Activated CD4-positive, alpha-beta T cell treated with anti-CD3 and anti-CD28 coated beads for 36 hours (primary cell): ENCODE results near the gene TSHZ2. TPM values are rescaled to one million over a fixed set of nuclear protein-coding genes. Genes with fewer than 3 reads are reported as not detected.
"Not testable (repeated sequence)": the region's sequence is repeated elsewhere in the genome, so short reads cannot be mapped to it uniquely, and the experiment has no call there.

Source experiments
- ATAC-seq: fragments of 200-7000 bp; cut with Tn5 transposase; one replicate; pipeline ENCODE4 v1.10.0; 2021; ENCODE audit warnings: mild to moderate bottlenecking, moderate library complexity
- CTCF ChIA-PET: fragments of 350-600 bp; sonication (Branson Sonifier 250); formaldehyde crosslinking; loops from one replicate; lab custom pipeline; 2021; ENCODE audit warnings: antibody characterized with exemption; lab: Charles Lee
- POLR2A ChIA-PET: fragments of 350-600 bp; sonication (Branson Sonifier 250); formaldehyde crosslinking; loops from one replicate; lab custom pipeline; 2021; ENCODE audit warnings: antibody characterized with exemption, inconsistent platforms; lab: Charles Lee
- DNase-seq: peaks from one replicate; pipeline ENCODE4 v3.0.0-alpha.2; 2020
- H3K27ac Mint-ChIP-seq: one replicate; pipeline ENCODE4 v1.8.0; 2021; ENCODE audit warnings: mixed read lengths
- H3K27me3 Mint-ChIP-seq: one replicate; pipeline ENCODE4 v1.8.0; 2021; ENCODE audit warnings: mixed read lengths
- H3K36me3 Mint-ChIP-seq: one replicate; pipeline ENCODE4 v1.8.0; 2021; ENCODE audit warnings: low read depth, mixed read lengths
- H3K4me1 Mint-ChIP-seq: one replicate; pipeline ENCODE4 v1.8.0; 2021; ENCODE audit warnings: mixed read lengths
- H3K4me3 Mint-ChIP-seq: one replicate; pipeline ENCODE4 v1.8.0; 2021; ENCODE audit warnings: mild to moderate bottlenecking, moderate library complexity, mixed read lengths
- H3K9me3 Mint-ChIP-seq: one replicate; pipeline ENCODE4 v1.8.0; 2021; ENCODE audit warnings: low read depth, mixed read lengths
- intact Hi-C, 2 experiments: fragments of 100-400 bp; cut with DNase I in 1 of 2; cut with micrococcal nuclease in 1 of 2; formaldehyde crosslinking; loops; one replicate each; pipeline versions ENCODE4 v1.14.2 to v1.15.1; 2022 to 2024; cut with DNase I, micrococcal nuclease
- total RNA-seq, 2 experiments: library from RNA; stranded (reverse); gene quantifications; one replicate each; pipeline ENCODE4 v1.2.3, GENCODE V29; 2021

TSHZ2 gene
- total RNA-seq, 2 experiments from 2014 or later: 25.9 to 43.6 TPM

DNA sequence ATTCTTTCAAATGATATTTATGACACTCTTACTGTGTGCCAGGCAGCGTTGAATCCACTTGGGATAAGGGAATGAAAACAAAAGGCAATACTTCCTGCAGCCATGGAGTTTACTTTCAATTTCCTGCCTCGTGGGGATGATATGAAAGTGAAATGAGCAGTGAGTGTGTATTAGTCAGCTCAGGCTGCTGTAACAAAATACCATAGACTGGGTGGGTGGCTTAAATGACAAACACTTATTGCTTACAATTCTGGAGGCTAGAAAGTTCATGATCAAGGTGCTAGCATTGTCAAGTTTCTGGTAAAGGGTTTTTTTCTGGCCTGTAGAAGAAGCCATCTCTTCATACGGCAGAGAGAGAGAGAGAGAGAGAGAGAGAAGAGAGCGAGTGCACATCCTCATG, 41.7 kb downstream of the TSHZ2 start:
- H3K27ac Mint-ChIP-seq: peak overlapping the region; percentile 74
- ChIA-PET CTCF (interaction anchor here (0.6 to 1.3 kb wide), 2 partner anchors 67 to 203 kb away, joined by 4 read pairs; no protein-coding TSS in a partner anchor), POLR2A (no interaction called here)
- peaks cover 50% of the 10 kb centered on the region for H3K4me1 Mint-ChIP-seq
- H3K4me3 Mint-ChIP-seq: no peak overlapping the region
- DNase-seq (no peak), ATAC-seq (no peak)
- peaks cover 32% of the 10 kb centered on the region for H3K9me3 Mint-ChIP-seq
- intact Hi-C loops: no loop called here
- no peaks in the 10 kb centered on the region for H3K27me3 Mint-ChIP-seq
- peaks cover 66% of the 10 kb centered on the region for H3K36me3 Mint-ChIP-seq

DNA sequence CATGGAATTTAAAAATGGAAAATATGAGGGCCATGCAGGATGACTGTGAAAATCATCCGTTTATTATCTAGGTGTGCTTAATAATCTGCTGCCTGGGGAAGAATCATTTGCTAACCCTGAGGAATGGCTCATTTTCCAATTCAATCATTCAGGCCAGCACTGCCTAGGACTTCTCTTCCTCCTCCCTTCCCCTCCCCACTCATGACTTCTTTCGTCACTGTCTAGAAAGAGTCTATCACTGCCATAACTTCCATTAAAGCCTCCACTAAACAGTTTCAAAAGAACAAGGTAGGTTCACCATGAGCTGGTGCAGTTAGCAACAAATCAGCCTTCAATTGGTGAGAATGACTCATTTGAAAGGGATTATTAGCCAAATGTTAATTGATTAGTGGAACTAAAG, 43.9 kb downstream of the TSHZ2 start:
- ChIA-PET POLR2A (no interaction called here), CTCF (interaction anchor here (1.0 kb wide), 1 partner anchor 10 kb away, joined by 4 read pairs; no protein-coding TSS in a partner anchor)
- DNase-seq (no peak), ATAC-seq (no peak)
- H3K9me3 Mint-ChIP-seq: peaks cover 32% of the 10 kb centered on the region
- peaks cover 63% of the 10 kb centered on the region for H3K4me1 Mint-ChIP-seq
- H3K27me3 Mint-ChIP-seq: no peaks in the 10 kb centered on the region
- H3K36me3 Mint-ChIP-seq: peaks cover 75% of the 10 kb centered on the region
- no peak overlapping the region for H3K4me3 Mint-ChIP-seq
- intact Hi-C loops: no loop called here
- peak overlapping the region; percentile 29 for H3K27ac Mint-ChIP-seq

- ATAC-seq (no peak), DNase-seq (no peak)
- Mint-ChIP-seq H3K4me1 (peaks cover 68% of the 10 kb centered on the region), H3K4me3 (no peak overlapping the region), H3K36me3 (peaks cover 76% of the 10 kb centered on the region), H3K27me3 (no peaks in the 10 kb centered on the region), H3K27ac (no peak overlapping the region), H3K9me3 (peaks cover 34% of the 10 kb centered on the region)
- intact Hi-C loops: no loop called here
- ChIA-PET CTCF (interaction anchor here (1.0 kb wide), 1 partner anchor 9 kb away, joined by 4 read pairs; no protein-coding TSS in a partner anchor), POLR2A (no interaction called here)
Measured at GRCh38 chr20:53016534-53017042, 44.4 kb downstream of the TSHZ2 start.

DNA sequence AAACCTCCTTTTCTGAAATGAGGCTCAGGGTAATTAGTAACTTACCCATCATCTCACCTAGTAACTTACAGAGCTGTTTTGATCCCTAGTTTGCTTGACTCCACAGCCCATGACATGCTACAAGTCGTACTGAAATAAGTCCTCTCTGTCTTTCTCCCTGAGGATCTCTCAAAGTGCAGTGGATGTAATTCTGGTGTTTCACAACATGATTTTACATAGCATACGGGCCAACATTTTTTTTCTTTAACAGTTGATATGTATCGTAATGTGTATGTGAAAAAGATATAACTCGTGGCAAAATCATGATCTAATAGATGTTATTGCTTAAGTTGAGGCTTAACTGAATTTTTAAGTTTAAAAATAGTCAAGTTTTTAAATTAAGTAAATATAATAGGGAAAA, 45.0 kb downstream of the TSHZ2 start:
- POLR2A ChIA-PET: no interaction called here
- H3K4me3 Mint-ChIP-seq: no peak overlapping the region
- DNase-seq (no peak), ATAC-seq (no peak)
- H3K36me3 Mint-ChIP-seq: peaks cover 73% of the 10 kb centered on the region
- peaks cover 74% of the 10 kb centered on the region for H3K4me1 Mint-ChIP-seq
- intact Hi-C loops: no loop called here
- no peaks in the 10 kb centered on the region for H3K27me3 Mint-ChIP-seq
- CTCF ChIA-PET: interaction anchor here (1.0 kb wide), 1 partner anchor 8 kb away, joined by 4 read pairs; no protein-coding TSS in a partner anchor
- H3K27ac Mint-ChIP-seq: no peak overlapping the region
- H3K9me3 Mint-ChIP-seq: peaks cover 34% of the 10 kb centered on the region

DNA sequence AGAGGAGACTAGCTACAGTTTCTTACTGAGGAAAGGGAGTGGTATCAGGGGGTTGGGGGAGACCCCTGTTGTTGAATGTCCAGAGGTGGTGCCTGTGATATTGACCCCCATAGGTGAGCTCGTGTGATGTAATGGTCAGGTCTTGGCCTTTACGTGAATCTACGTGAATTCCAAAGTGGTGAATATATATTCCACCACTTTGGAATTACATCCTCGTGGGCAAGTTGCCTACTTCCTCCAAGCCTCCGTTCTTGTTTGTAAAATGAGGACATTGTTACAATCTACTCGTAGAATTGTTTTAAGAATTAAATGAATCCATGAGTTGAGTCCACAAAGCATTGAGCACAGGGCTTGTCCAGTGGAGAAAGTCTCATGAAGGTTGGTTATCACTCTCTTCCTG, 47.3 kb downstream of the TSHZ2 start:
- CTCF ChIA-PET: interaction anchor here (0.6 kb wide), 1 partner anchor 709 kb away, joined by 3 read pairs; no protein-coding TSS in a partner anchor
- peaks cover 74% of the 10 kb centered on the region for H3K4me1 Mint-ChIP-seq
- intact Hi-C loops: no loop called here
- peaks cover 19% of the 10 kb centered on the region for H3K9me3 Mint-ChIP-seq
- no peak for DNase-seq
- no peak for ATAC-seq
- H3K4me3 Mint-ChIP-seq: no peak overlapping the region
- H3K36me3 Mint-ChIP-seq: peaks cover 55% of the 10 kb centered on the region
- H3K27me3 Mint-ChIP-seq: no peaks in the 10 kb centered on the region
- peak overlapping the region; percentile 64 for H3K27ac Mint-ChIP-seq
- POLR2A ChIA-PET: no interaction called here

DNA sequence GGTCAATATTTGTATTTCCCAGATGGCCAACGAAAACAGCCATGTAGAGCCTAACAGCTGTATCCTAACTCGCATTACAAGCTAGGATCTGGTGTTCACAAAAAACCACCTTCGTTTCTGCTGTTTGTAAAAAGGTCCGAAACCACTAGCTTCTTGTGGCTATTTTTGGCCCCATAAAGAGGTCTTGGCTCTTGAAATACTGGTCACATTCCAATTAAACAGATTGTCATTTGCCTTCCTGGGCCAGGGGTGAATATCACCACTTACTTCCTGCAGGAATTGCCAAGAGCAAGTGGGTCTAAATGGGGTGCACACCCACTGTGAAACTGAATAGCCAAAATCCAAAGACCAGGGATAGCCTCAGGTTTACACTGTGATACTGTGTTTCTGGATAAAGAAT, 48.2 kb downstream of the TSHZ2 start:
- no peak overlapping the region for H3K4me3 Mint-ChIP-seq
- intact Hi-C loops: loop anchor here in 1 of 2 experiments (5.0 kb wide), 1 partner anchor 613 kb away; no protein-coding TSS in a partner anchor
- H3K27me3 Mint-ChIP-seq: no peaks in the 10 kb centered on the region
- DNase-seq (no peak), ATAC-seq (no peak)
- peaks cover 12% of the 10 kb centered on the region for H3K9me3 Mint-ChIP-seq
- H3K27ac Mint-ChIP-seq: peak overlapping the region; percentile 64
- ChIA-PET POLR2A (interaction anchor here (2.6 kb wide), 1 partner anchor 46 kb away, joined by 18 read pairs; no protein-coding TSS in a partner anchor), CTCF (interaction anchor here (0.6 kb wide), 1 partner anchor 769 kb away, joined by 4 read pairs; no protein-coding TSS in a partner anchor)
- peaks cover 47% of the 10 kb centered on the region for H3K36me3 Mint-ChIP-seq
- H3K4me1 Mint-ChIP-seq: peaks cover 72% of the 10 kb centered on the region

- peak overlapping the region; percentile 97 for H3K27ac Mint-ChIP-seq
- ATAC-seq: no peak
- intact Hi-C loops: loop anchor here in 1 of 2 experiments (5.0 kb wide), 1 partner anchor 614 kb away; no protein-coding TSS in a partner anchor
Measured at GRCh38 chr20:53020834-53021233, 48.7 kb downstream of the TSHZ2 start.

GRCh38 chr20:53021934-53022333, 49.8 kb downstream of the TSHZ2 start:
- DNase-seq (peak; percentile 22), ATAC-seq (peak; percentile 84)
- H3K27me3 Mint-ChIP-seq: no peaks in the 10 kb centered on the region
- peak overlapping the region; percentile 41 for H3K4me3 Mint-ChIP-seq
- peaks cover 35% of the 10 kb centered on the region for H3K36me3 Mint-ChIP-seq
- CTCF ChIA-PET: interaction anchor here (0.9 kb wide), 2 partner anchors 19 to 46 kb away, joined by 3 read pairs; no protein-coding TSS in a partner anchor
- H3K4me1 Mint-ChIP-seq: peaks cover 78% of the 10 kb centered on the region
- peak overlapping the region; percentile 97 for H3K27ac Mint-ChIP-seq
- POLR2A ChIA-PET: interaction anchor here (0.7 to 2.6 kb wide), 3 partner anchors 48 to 1487 kb away, joined by 4 to 18 read pairs (median 6); no protein-coding TSS in a partner anchor
- peaks cover 4% of the 10 kb centered on the region for H3K9me3 Mint-ChIP-seq
- intact Hi-C loops: loop anchor here (1.0 to 5.0 kb wide), 10 partner anchors 20 to 615 kb away; no protein-coding TSS in a partner anchor

More at GRCh38 chr20:53020834-53021233, 48.7 kb downstream of the TSHZ2 start:
- peaks cover 12% of the 10 kb centered on the region for H3K9me3 Mint-ChIP-seq
- POLR2A ChIA-PET: interaction anchor here (2.6 kb wide), 1 partner anchor 46 kb away, joined by 18 read pairs; no protein-coding TSS in a partner anchor
- CTCF ChIA-PET: interaction anchor here (0.6 kb wide), 1 partner anchor 769 kb away, joined by 4 read pairs; no protein-coding TSS in a partner anchor
- H3K27me3 Mint-ChIP-seq: no peaks in the 10 kb centered on the region
- no peak overlapping the region for H3K4me3 Mint-ChIP-seq
- H3K4me1 Mint-ChIP-seq: peaks cover 75% of the 10 kb centered on the region
- H3K36me3 Mint-ChIP-seq: peaks cover 46% of the 10 kb centered on the region
- DNase-seq: no peak

DNA sequence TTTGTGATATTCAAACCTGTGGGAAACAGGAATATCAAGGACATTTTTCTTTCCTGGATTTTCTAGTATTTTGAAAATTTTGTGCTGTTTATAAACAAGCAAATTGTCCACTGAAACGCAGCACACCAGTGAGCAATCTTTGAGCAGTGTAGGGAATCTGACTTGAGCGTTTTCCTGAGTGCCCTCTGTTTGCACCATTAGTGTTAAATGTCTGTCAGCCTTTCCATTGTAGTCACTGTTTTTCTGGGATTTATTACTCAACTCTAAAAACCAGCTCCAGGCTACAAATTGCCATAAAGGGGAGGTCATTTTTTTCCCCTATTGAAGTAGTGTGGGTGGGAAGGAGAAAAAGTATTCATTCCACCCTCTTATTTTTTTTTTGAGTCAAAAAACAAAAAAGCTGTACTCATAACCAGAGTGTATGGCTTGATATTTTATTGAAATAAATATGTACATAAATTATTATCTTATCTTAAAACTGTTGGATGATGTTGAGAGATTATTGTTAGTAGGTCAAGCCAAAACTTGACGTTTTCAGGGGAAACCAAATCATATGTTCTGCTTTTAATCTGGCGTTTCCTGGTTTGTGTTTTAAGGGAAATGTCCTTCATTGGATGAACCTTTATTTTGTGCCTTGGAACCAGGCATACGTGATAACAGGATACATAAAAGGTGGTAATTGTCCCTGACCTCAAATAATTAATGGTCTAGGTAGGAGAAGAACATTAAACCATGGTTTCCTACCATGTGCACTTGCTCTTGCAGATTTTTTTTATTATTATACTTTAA, 51.8 kb downstream of the TSHZ2 start:
- ChIA-PET POLR2A (interaction anchor here (0.6 to 1.1 kb wide), 6 partner anchors 48 to 125 kb away, joined by 4 to 20 read pairs (median 6); no protein-coding TSS in a partner anchor), CTCF (interaction anchor here (0.6 kb wide), 1 partner anchor 282 kb away, joined by 4 read pairs; no protein-coding TSS in a partner anchor)
- no peak overlapping the region for H3K4me3 Mint-ChIP-seq
- intact Hi-C loops: loop anchor here (2.0 to 5.0 kb wide), 4 partner anchors 23 to 617 kb away; no protein-coding TSS in a partner anchor
- H3K27ac Mint-ChIP-seq: peak overlapping the region; percentile 97
- peaks cover 2% of the 10 kb centered on the region for H3K9me3 Mint-ChIP-seq
- H3K27me3 Mint-ChIP-seq: no peaks in the 10 kb centered on the region
- peak; percentile 20 for DNase-seq
- peak; percentile 32 for ATAC-seq
- H3K4me1 Mint-ChIP-seq: peaks cover 79% of the 10 kb centered on the region
- H3K36me3 Mint-ChIP-seq: peaks cover 34% of the 10 kb centered on the region

- H3K4me3 Mint-ChIP-seq, ATAC-seq, CTCF ChIA-PET, POLR2A ChIA-PET, H3K9me3 Mint-ChIP-seq, H3K27me3 Mint-ChIP-seq, DNase-seq: not testable (repeated sequence)
- H3K27ac Mint-ChIP-seq: peak overlapping the region; percentile 37
- peaks cover 78% of the 10 kb centered on the region for H3K4me1 Mint-ChIP-seq
- intact Hi-C loops: loop anchor here in 1 of 2 experiments (5.0 kb wide), 1 partner anchor 617 kb away; no protein-coding TSS in a partner anchor
- peaks cover 30% of the 10 kb centered on the region for H3K36me3 Mint-ChIP-seq
Measured at GRCh38 chr20:53024653-53025052, 52.5 kb downstream of the TSHZ2 start.

GRCh38 chr20:53027089-53027488, 54.9 kb downstream of the TSHZ2 start:
- no peaks in the 10 kb centered on the region for H3K9me3 Mint-ChIP-seq
- no peak for ATAC-seq
- DNase-seq: no peak
- POLR2A ChIA-PET: interaction anchor here (0.6 kb wide), 1 partner anchor 52 kb away, joined by 3 read pairs; no protein-coding TSS in a partner anchor
- no peaks in the 10 kb centered on the region for H3K27me3 Mint-ChIP-seq
- peak overlapping the region; percentile 70 for H3K27ac Mint-ChIP-seq
- CTCF ChIA-PET: no interaction called here
- H3K4me1 Mint-ChIP-seq: peaks cover 68% of the 10 kb centered on the region
- H3K36me3 Mint-ChIP-seq: peaks cover 13% of the 10 kb centered on the region
- intact Hi-C loops: no loop called here
- H3K4me3 Mint-ChIP-seq: no peak overlapping the region
